SK-N-SH (cell line): ENCODE data around the gene HYAL2. TPM values are rescaled to one million over a fixed set of nuclear protein-coding genes. Genes with fewer than 3 reads are reported as not detected.

Experiments
- CTCF ChIA-PET: fragments of 300-600, 350-600 bp; formaldehyde crosslinking; extraction: SDS; loops from one replicate; lab custom pipeline; 2021; lab: Yijun Ruan, JAX
- POLR2A ChIA-PET: fragments of 350-600 bp; sonication (Branson Sonifier 250); formaldehyde crosslinking; extraction: SDS; loops from one replicate; lab custom pipeline; 2020; ENCODE audit warnings: antibody characterized with exemption, inconsistent platforms; lab: Yijun Ruan, JAX
- DNase-seq: peaks from one replicate; pipeline ENCODE4 v3.0.0; 2012
- H2AFZ ChIP-seq: fragments of 200-600 bp; sonication (generic); 2 replicates; pipeline ENCODE4 v1.8.1; 2016; ENCODE audit warnings: antibody characterized with exemption, mild to moderate bottlenecking, low read depth
- H3F3A ChIP-seq: fragments of 200-600 bp; sonication (generic); replicated peaks from 2 replicates; pipeline ENCODE3; 2016; ENCODE audit warnings: antibody characterized with exemption, mild to moderate bottlenecking; ENCODE audit not compliant: insufficient read depth
- H3K27ac ChIP-seq, 2 experiments: fragments of 200-500 bp in 1 of 2; fragments of 200-600 bp in 1 of 2; sonication (Bioruptor generic) in 1 of 2; sonication (generic), shearing (Covaris generic) in 1 of 2; 2 replicates each; pipeline versions ENCODE4 v1.5.1 to v1.6.1; 2014 to 2016; ENCODE audit warnings: low read depth in 2 of 2, inconsistent platforms in 1 of 2, low read length in 1 of 2, mild to moderate bottlenecking in 1 of 2, mixed read lengths in 1 of 2
- H3K27me3 ChIP-seq: fragments of 200-600 bp; sonication (generic), shearing (Covaris generic); 2 replicates; pipeline ENCODE4 v1.6.1; 2016; ENCODE audit warnings: mixed run types; ENCODE audit not compliant: insufficient read depth
- H3K36me3 ChIP-seq, 2 experiments: fragments of 200-500 bp in 1 of 2; fragments of 200-600 bp in 1 of 2; sonication (Bioruptor generic) in 1 of 2; sonication (generic) in 1 of 2; replicated peaks in 1 of 2; 2 replicates each; pipeline versions ENCODE3 to v1.5.1; 2014 to 2016; ENCODE audit warnings: low read length in 1 of 2, mild to moderate bottlenecking in 1 of 2; ENCODE audit not compliant: insufficient read depth in 2 of 2, control insufficient read depth in 1 of 2
- H3K4me1 ChIP-seq, 2 experiments: fragments of 200-500 bp in 1 of 2; fragments of 200-600 bp in 1 of 2; sonication (Bioruptor generic) in 1 of 2; sonication (generic), shearing (Covaris generic) in 1 of 2; 2 replicates each; pipeline versions ENCODE4 v1.5.1 to v1.6.1; 2014 to 2016; ENCODE audit warnings: low read depth in 1 of 2, low read length in 1 of 2, mixed run types in 1 of 2; ENCODE audit not compliant: insufficient read depth in 2 of 2, control insufficient read depth in 1 of 2
- H3K4me2 ChIP-seq: fragments of 200-600 bp; sonication (generic), shearing (Covaris generic); 2 replicates; pipeline ENCODE4 v1.6.1; 2017; ENCODE audit warnings: mixed run types
- H3K4me3 ChIP-seq, 2 experiments: fragments of 200-500 bp in 1 of 2; fragments of 200-600 bp in 1 of 2; sonication (Bioruptor generic) in 1 of 2; sonication (generic), shearing (Covaris generic) in 1 of 2; 2 replicates each; pipeline versions ENCODE4 v1.5.1 to v1.8.1; 2014 to 2016; ENCODE audit warnings: low read depth in 2 of 2, inconsistent platforms in 1 of 2, low read length in 1 of 2, mild to moderate bottlenecking in 1 of 2, mixed read lengths in 1 of 2, moderate library complexity in 1 of 2
- H3K79me2 ChIP-seq: fragments of 200-600 bp; sonication (generic); 2 replicates; pipeline ENCODE4 v1.8.1; 2017; ENCODE audit warnings: mild to moderate bottlenecking; ENCODE audit not compliant: insufficient read depth
- H3K9ac ChIP-seq: fragments of 200-600 bp; sonication (generic); 2 replicates; pipeline ENCODE4 v1.6.1; 2017; ENCODE audit warnings: mixed run types
- H3K9me2 ChIP-seq: fragments of 200-600 bp; sonication (generic); 2 replicates; pipeline ENCODE4 v1.6.1; 2017; ENCODE audit warnings: mixed run types
- H3K9me3 ChIP-seq: fragments of 200-600 bp; sonication (generic); 2 replicates; pipeline ENCODE4 v1.6.1; 2017; ENCODE audit warnings: mixed run types, mild to moderate bottlenecking, moderate library complexity
- H4K20me1 ChIP-seq: fragments of 200-600 bp; sonication (generic); 2 replicates; pipeline ENCODE4 v1.6.1; 2017; ENCODE audit warnings: mild to moderate bottlenecking, mixed run types; ENCODE audit not compliant: insufficient read depth
- ELF1 ChIP-seq: IDR thresholded peaks from 2 replicates; pipeline ENCODE4 v1.4.0; 2012
- EP300 ChIP-seq, 2 experiments: IDR thresholded peaks; 2 replicates each; pipeline versions ENCODE4 v1.4.0 to v1.6.1; 2012; ENCODE audit warnings: borderline replicate concordance in 1 of 2, low read depth in 1 of 2, low read length in 1 of 2
- GABPA ChIP-seq: IDR thresholded peaks from 2 replicates; pipeline ENCODE4 v1.4.0; 2012; ENCODE audit warnings: low read depth, mild to moderate bottlenecking
- IRF3 ChIP-seq: fragments of 150-350 bp; IDR thresholded peaks from 2 replicates; pipeline ENCODE4 v1.6.1; 2016; ENCODE audit warnings: mild to moderate bottlenecking, low read depth, low read length
- JUND ChIP-seq: IDR thresholded peaks from 2 replicates; pipeline ENCODE4 v1.4.0; 2012
- MAX ChIP-seq: IDR thresholded peaks from 2 replicates; pipeline ENCODE4 v1.4.0; 2012; ENCODE audit warnings: low read depth
- MEF2A ChIP-seq: IDR thresholded peaks from 2 replicates; pipeline ENCODE4 v1.4.0; 2012; ENCODE audit warnings: low read depth, borderline replicate concordance
- MXI1 ChIP-seq: IDR thresholded peaks from 2 replicates; pipeline ENCODE4 v1.6.1; 2012; ENCODE audit warnings: mild to moderate bottlenecking, low read depth, low read length, improper control_type of control experiment
- NFIC ChIP-seq: IDR thresholded peaks from 2 replicates; pipeline ENCODE4 v1.4.0; 2012; ENCODE audit warnings: borderline replicate concordance
- POLR2AphosphoS5 ChIP-seq: IDR thresholded peaks from 2 replicates; pipeline ENCODE4 v1.6.1; 2012; ENCODE audit warnings: low read depth, low read length
- RAD21 ChIP-seq: IDR thresholded peaks from 2 replicates; pipeline ENCODE4 v1.6.1; 2012; ENCODE audit warnings: mild to moderate bottlenecking, low read length
- REST ChIP-seq: IDR thresholded peaks from 2 replicates; pipeline ENCODE4 v1.6.1; 2012; ENCODE audit warnings: mild to moderate bottlenecking, low read depth, low read length, moderate library complexity
- SIN3A ChIP-seq: IDR thresholded peaks from 2 replicates; pipeline ENCODE4 v1.6.1; 2012; ENCODE audit warnings: low read depth, mild to moderate bottlenecking, low read length, moderate library complexity, borderline replicate concordance
- TAF1 ChIP-seq: IDR thresholded peaks from 2 replicates; pipeline ENCODE4 v1.6.1; 2012; ENCODE audit warnings: low read depth, mild to moderate bottlenecking, low read length, moderate library complexity, borderline replicate concordance
- TEAD4 ChIP-seq: IDR thresholded peaks from 2 replicates; pipeline ENCODE4 v1.4.0; 2012; ENCODE audit warnings: mild to moderate bottlenecking, borderline replicate concordance; ENCODE audit not compliant: insufficient read depth
- USF1 ChIP-seq: IDR thresholded peaks from 2 replicates; pipeline ENCODE4 v1.4.0; 2012; ENCODE audit warnings: low read depth, borderline replicate concordance
- YY1 ChIP-seq: IDR thresholded peaks from 2 replicates; pipeline ENCODE4 v1.4.0; 2012; ENCODE audit warnings: low read depth, mild to moderate bottlenecking
- ZBTB33 ChIP-seq: IDR thresholded peaks from 2 replicates; pipeline ENCODE4 v1.4.0; 2012; ENCODE audit warnings: low read depth, borderline replicate concordance
- WGBS: methylation state at CpG from one replicate; pipeline ENCODE4 v1.1.6; 2017; ENCODE audit warnings: low lambda C conversion rate; 5-methylcytosine and 5-hydroxymethylcytosine counted together
- polyA plus RNA-seq, 3 experiments: library from polyadenylated mRNA; depleted of rRNA; stranded (reverse); fragments of >200 nt; gene quantifications; 2 replicates each; pipeline ENCODE4 v1.2.3, GENCODE V29; 2012

Gene HYAL2
- polyA plus RNA-seq, 1 of the 3 experiments (the other 2 are of a cell fraction) = 135 TPM

GRCh38 chr3:50358911-50359759, 36.6 kb upstream of the HYAL2 start, which contains the start of gene TMEM115 (continued):
- TF ChIP-seq REST = no peak
- TF ChIP-seq RAD21 = no peak
- TF ChIP-seq MXI1 = peak; percentile 32; the same call in 1 of the 2 replicates
- TF ChIP-seq USF1 = peak; percentile 47; the same call in 1 of the 2 replicates
- no peak for TF ChIP-seq TEAD4
- TF ChIP-seq IRF3 = no peak
- no peak for TF ChIP-seq JUND
- no peak for TF ChIP-seq MEF2A
- TF ChIP-seq ELF1 = peak; percentile 96
- TF ChIP-seq GABPA = peak; percentile 91
- TF ChIP-seq EP300 (IDR thresholded peaks at IDR 0.05; ENCODE audit: borderline replicate concordance in 1 of 2, low read depth in 1 of 2, low read length in 1 of 2) = no peak; a peak in 1 of 4 replicates

GRCh38 chr3:50358355-50358910, 35.9 kb upstream of the HYAL2 start:
- H3K36me3 ChIP-seq = peaks cover 20 to 41% of the 10 kb centered on the region in 2 experiments

More at GRCh38 chr3:50358355-50358910, 35.9 kb upstream of the HYAL2 start:
- peak overlapping the region; percentile 94 for H3K4me2 ChIP-seq
- peak overlapping the region; percentile 77 to 95 for H3K4me3 ChIP-seq
- WGBS = 9% methylated on average over 8 of the region's 24 CpGs
- peaks cover 52% of the 10 kb centered on the region for H4K20me1 ChIP-seq
- no peaks in the 10 kb centered on the region for H3K9me2 ChIP-seq
- CTCF ChIA-PET = interaction anchor here (4.0 to 6.4 kb wide), 2 partner anchors 32 to 69 kb away, joined by 33 to 57 read pairs; no protein-coding TSS in a partner anchor
- peak overlapping the region; percentile 60 to 84; a peak in 3 of 4 replicates for H3K27ac ChIP-seq
- H3K79me2 ChIP-seq = peaks cover 59% of the 10 kb centered on the region
- H3K9ac ChIP-seq = peak overlapping the region; percentile 87
- POLR2A ChIA-PET = interaction anchor here (0.9 to 2.1 kb wide), 2 partner anchors 14 to 33 kb away, joined by 3 to 9 read pairs; no protein-coding TSS in a partner anchor
- TF ChIP-seq USF1 (no peak), JUND (no peak), YY1 (no peak), MAX (no peak), TAF1 (no peak), NFIC (no peak), POLR2AphosphoS5 (no peak), SIN3A (no peak), ZBTB33 (no peak), GABPA (no peak)
- H3F3A ChIP-seq = no peaks in the 10 kb centered on the region
- H3K9me3 ChIP-seq = no peaks in the 10 kb centered on the region
- no peaks in the 10 kb centered on the region for H3K27me3 ChIP-seq
- H3K4me1 ChIP-seq = peaks cover 8 to 49% of the 10 kb centered on the region in 2 experiments; a peak in 2 of 4 replicates
- no peak for DNase-seq
- no peak overlapping the region for H2AFZ ChIP-seq
